HepG2 (cell line): ENCODE data around the gene RBBP8. TPM values are rescaled to one million over a fixed set of nuclear protein-coding genes. Genes with fewer than 3 reads are reported as not detected.

Experiments
- AKAP8 ChIP-seq: sonication (generic); formaldehyde crosslinking; IDR thresholded peaks from 2 replicates; pipeline ENCODE4 v1.5.1; 2020; ENCODE audit warnings: mild to moderate bottlenecking, missing genetic modification reagents
- ATF4 ChIP-seq, 2 experiments: fragments of 450-650 bp in 1 of 2; sonication (generic) in 1 of 2; formaldehyde crosslinking; IDR thresholded peaks; 2 replicates each; pipeline versions ENCODE4 v1.5.0 to v1.8.0; 2020 to 2022; ENCODE audit warnings: mild to moderate bottlenecking in 1 of 2, missing genetic modification reagents in 1 of 2
- GATA4 ChIP-seq: sonication (generic); IDR thresholded peaks from 2 replicates; pipeline ENCODE4 v1.6.1; 2016; ENCODE audit warnings: antibody characterized with exemption, low read depth, borderline replicate concordance
- GFI1 ChIP-seq: sonication (generic); formaldehyde crosslinking; IDR thresholded peaks from 2 replicates; pipeline ENCODE4 v1.5.0; 2020; ENCODE audit warnings: missing genetic modification reagents, mild to moderate bottlenecking, borderline replicate concordance
- HNRNPL ChIP-seq: fragments of 200-400 bp; formaldehyde crosslinking; IDR thresholded peaks from 2 replicates; pipeline ENCODE4 v1.6.1; 2017; ENCODE audit warnings: mild to moderate bottlenecking, low read depth, low read length
- HNRNPUL1 ChIP-seq: fragments of 200-400 bp; formaldehyde crosslinking; IDR thresholded peaks from 2 replicates; pipeline ENCODE4 v1.6.1; 2017; ENCODE audit warnings: low read depth, mild to moderate bottlenecking, low read length, moderate library complexity
- IRX3 ChIP-seq: sonication (generic); formaldehyde crosslinking; IDR thresholded peaks from 2 replicates; pipeline ENCODE4 v1.8.1; 2023; ENCODE audit warnings: mild to moderate bottlenecking, low read depth, missing genetic modification reagents, borderline replicate concordance
- KDM6A ChIP-seq: IDR thresholded peaks from 2 replicates; pipeline ENCODE4 v1.6.1; 2016; ENCODE audit warnings: low read depth
- MAZ ChIP-seq, 2 experiments: sonication (generic) in 1 of 2; formaldehyde crosslinking in 1 of 2; IDR thresholded peaks; 2 replicates each; pipeline versions ENCODE4 v1.5.0 to v1.6.1; 2012 to 2020; ENCODE audit warnings: low read depth in 2 of 2, mild to moderate bottlenecking in 2 of 2, borderline replicate concordance in 1 of 2, improper control_type of control experiment in 1 of 2, low read length in 1 of 2, missing genetic modification reagents in 1 of 2, moderate library complexity in 1 of 2
- MED13 ChIP-seq: sonication (generic); formaldehyde crosslinking; IDR thresholded peaks from 2 replicates; pipeline ENCODE4 v1.5.0; 2020; ENCODE audit warnings: missing genetic modification reagents
- PCBP1 ChIP-seq: fragments of 200-400 bp; formaldehyde crosslinking; IDR thresholded peaks from 2 replicates; pipeline ENCODE4 v1.6.1; 2017; ENCODE audit warnings: mild to moderate bottlenecking, low read depth, low read length, borderline replicate concordance
- POLR2A ChIP-seq, 2 experiments: IDR thresholded peaks; 2 replicates each; pipeline ENCODE4 v1.6.1; 2011; ENCODE audit warnings: low read depth in 2 of 2, low read length in 2 of 2, mild to moderate bottlenecking in 1 of 2, moderate library complexity in 1 of 2; ENCODE audit not compliant: insufficient read depth in 1 of 2
- RARG ChIP-seq: sonication (generic); formaldehyde crosslinking; IDR thresholded peaks from 2 replicates; pipeline ENCODE4 v1.4.0; 2020; ENCODE audit warnings: low read depth, mild to moderate bottlenecking, missing genetic modification reagents
- SNAI1 ChIP-seq: sonication (generic); formaldehyde crosslinking; IDR thresholded peaks from 2 replicates; pipeline ENCODE4 v1.5.0; 2020; ENCODE audit warnings: mild to moderate bottlenecking, missing genetic modification reagents, borderline replicate concordance
- SOX6 ChIP-seq, 2 experiments: fragments of 450-650 bp in 1 of 2; sonication (generic) in 1 of 2; formaldehyde crosslinking in 1 of 2; IDR thresholded peaks; 2 replicates each; pipeline versions ENCODE4 v1.4.0 to v1.6.1; 2017 to 2020; ENCODE audit warnings: antibody characterized with exemption in 1 of 2, mild to moderate bottlenecking in 1 of 2, missing genetic modification reagents in 1 of 2
- TAF1 ChIP-seq: sonication (generic); formaldehyde crosslinking; IDR thresholded peaks from 2 replicates; pipeline ENCODE4 v1.4.0; 2020; ENCODE audit warnings: missing genetic modification reagents
- ZNF251 ChIP-seq: sonication (generic); formaldehyde crosslinking; IDR thresholded peaks from 2 replicates; pipeline ENCODE4 v1.9.0; 2021; ENCODE audit warnings: mild to moderate bottlenecking, missing genetic modification reagents
- ZNF335 ChIP-seq: sonication (generic); formaldehyde crosslinking; IDR thresholded peaks from 2 replicates; pipeline ENCODE4 v1.4.0; 2020; ENCODE audit warnings: missing genetic modification reagents
- ZNF451 ChIP-seq: sonication (generic); formaldehyde crosslinking; IDR thresholded peaks from 2 replicates; pipeline ENCODE4 v1.5.0; 2020; ENCODE audit warnings: mild to moderate bottlenecking, missing genetic modification reagents
- ZNF563 ChIP-seq: sonication (generic); formaldehyde crosslinking; IDR thresholded peaks from 2 replicates; pipeline ENCODE4 v1.8.0; 2022; ENCODE audit warnings: mild to moderate bottlenecking, moderate library complexity, missing genetic modification reagents
- ZNF670 ChIP-seq: sonication (generic); formaldehyde crosslinking; IDR thresholded peaks from 2 replicates; pipeline ENCODE4 v1.8.0; 2022; ENCODE audit warnings: mild to moderate bottlenecking, missing genetic modification reagents, borderline replicate concordance
- ZUFSP ChIP-seq: sonication (generic); formaldehyde crosslinking; IDR thresholded peaks from 2 replicates; pipeline ENCODE4 v1.9.0; 2021; ENCODE audit warnings: missing genetic modification reagents, mild to moderate bottlenecking, borderline replicate concordance
- polyA plus RNA-seq, 8 experiments: library from polyadenylated mRNA; depleted of rRNA in 3 of 8; stranded (reverse) in 7 of 8; unstranded in 1 of 8; fragments of >200 nt; fragmentation: Illumina TruSeq in 4 of 8; extraction: Trizol in 4 of 8; gene quantifications; 2 replicates each; pipeline versions ENCODE4 v1.2.1 to v1.2.3, GENCODE V29; 2011 to 2016; ENCODE audit warnings: low read depth in 4 of 8, missing spikeins in 1 of 8, mixed read lengths in 1 of 8; ENCODE audit not compliant: insufficient read depth in 1 of 8
- total RNA-seq, 5 experiments: library from RNA; depleted of rRNA; stranded (reverse); fragments of >200 nt; fragmentation: Illumina TruSeq; extraction: Trizol; gene quantifications; 2 replicates each; pipeline ENCODE4 v1.2.3, GENCODE V29; 2016; ENCODE audit warnings: low read depth in 1 of 5
- TF ChIP-seq, protein P1 (sequence below), 2 experiments: IDR thresholded peaks; 2 replicates each; pipeline ENCODE4 v1.6.1; 2011 to 2012; ENCODE audit warnings: low read length in 2 of 2, borderline replicate concordance in 1 of 2, low read depth in 1 of 2, mild to moderate bottlenecking in 1 of 2, moderate library complexity in 1 of 2

The RBBP8 gene
- total and polyA plus RNA-seq, 2 of the 13 experiments (the other 11 are each of a cell fraction or from before 2014, with no cell fraction given): 14.2 to 47.4 TPM

DNA sequence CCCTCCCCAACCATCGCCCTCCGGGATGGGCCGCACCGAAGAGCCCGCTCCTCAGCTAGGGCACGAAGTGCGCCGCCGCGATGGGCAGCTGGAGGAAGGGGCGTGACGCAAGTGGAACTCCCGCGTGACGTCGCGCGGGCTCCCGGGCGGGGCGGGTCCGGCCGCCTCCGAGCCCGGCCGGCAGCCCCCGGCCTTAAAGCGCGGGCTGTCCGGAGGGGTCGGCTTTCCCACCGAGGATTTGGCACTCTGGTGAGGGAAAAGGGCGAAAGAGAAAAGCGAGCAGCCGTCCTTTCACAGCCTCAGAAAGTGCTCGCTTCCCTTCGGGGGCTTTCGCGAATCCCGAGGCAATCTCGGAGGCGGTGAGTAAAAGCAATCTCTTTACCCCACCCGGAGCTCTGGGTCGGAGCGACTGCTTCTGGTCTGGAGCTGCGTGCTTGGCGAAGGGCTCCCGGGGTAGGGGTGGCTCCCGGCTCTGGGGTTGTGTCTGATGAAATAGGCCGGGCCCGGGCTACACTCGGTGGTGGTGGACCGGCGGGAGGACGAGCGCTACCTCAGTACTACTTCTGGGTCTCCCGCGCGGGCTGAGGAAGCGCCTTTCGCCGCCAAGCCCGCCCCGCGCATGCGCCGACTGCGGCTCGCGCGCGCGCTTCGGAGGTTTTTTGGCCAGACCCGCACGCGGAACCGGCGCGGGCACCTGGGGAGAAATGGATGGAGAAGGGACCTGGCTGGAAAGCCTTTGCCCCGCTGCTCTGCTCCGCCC lies at the start of gene RBBP8 (continued):
- TF ChIP-seq RARG (CRISPR knock-in tag) (no peak), HNRNPL (no peak), ZNF335 (CRISPR knock-in tag) (no peak), ZNF563 (CRISPR knock-in tag) (peak; percentile 73), AKAP8 (CRISPR knock-in tag) (no peak), MAZ (IDR thresholded peaks at IDR 0.05; ENCODE audit: borderline replicate concordance, low read depth, low read length) (no peak), MAZ (CRISPR knock-in tag; IDR thresholded peaks at IDR 0.05; ENCODE audit: low read depth) (peak; percentile 78; the same call in 1 of the 2 replicates), GFI1 (CRISPR knock-in tag) (0 out of 2 replicates have a peak, but pooled peaks have one; percentile 20), POLR2A (IDR thresholded peaks at IDR 0.05; ENCODE audit: insufficient read depth in 1 of 2, low read depth in 2 of 2, low read length in 2 of 2) (peak; percentile 72 to 83), IRX3 (no peak; the same call in 1 of the 2 replicates), ATF4 (CRISPR knock-in tag; IDR thresholded peaks at IDR 0.05) (peak in 1 of 2 experiments; percentile 76; a peak in 2 of 4 replicates), ZNF251 (CRISPR knock-in tag) (no peak), KDM6A (CRISPR knock-in tag) (no peak), SNAI1 (peak; percentile 78), PCBP1 (no peak), MED13 (CRISPR knock-in tag) (no peak; the same call in 1 of the 2 replicates), ZNF670 (CRISPR knock-in tag) (no peak), HNRNPUL1 (no peak), TAF1 (CRISPR knock-in tag) (no peak; the same call in none of the 2 replicates), ZNF451 (CRISPR knock-in tag) (no peak), ZUFSP (CRISPR knock-in tag) (no peak), GATA4 (0 out of 2 replicates have a peak, but pooled peaks have one; percentile 40), SOX6 (IDR thresholded peaks at IDR 0.05) (no peak), SOX6 (CRISPR knock-in tag; IDR thresholded peaks at IDR 0.05) (peak; percentile 59)
- TF ChIP-seq, protein P1, sequence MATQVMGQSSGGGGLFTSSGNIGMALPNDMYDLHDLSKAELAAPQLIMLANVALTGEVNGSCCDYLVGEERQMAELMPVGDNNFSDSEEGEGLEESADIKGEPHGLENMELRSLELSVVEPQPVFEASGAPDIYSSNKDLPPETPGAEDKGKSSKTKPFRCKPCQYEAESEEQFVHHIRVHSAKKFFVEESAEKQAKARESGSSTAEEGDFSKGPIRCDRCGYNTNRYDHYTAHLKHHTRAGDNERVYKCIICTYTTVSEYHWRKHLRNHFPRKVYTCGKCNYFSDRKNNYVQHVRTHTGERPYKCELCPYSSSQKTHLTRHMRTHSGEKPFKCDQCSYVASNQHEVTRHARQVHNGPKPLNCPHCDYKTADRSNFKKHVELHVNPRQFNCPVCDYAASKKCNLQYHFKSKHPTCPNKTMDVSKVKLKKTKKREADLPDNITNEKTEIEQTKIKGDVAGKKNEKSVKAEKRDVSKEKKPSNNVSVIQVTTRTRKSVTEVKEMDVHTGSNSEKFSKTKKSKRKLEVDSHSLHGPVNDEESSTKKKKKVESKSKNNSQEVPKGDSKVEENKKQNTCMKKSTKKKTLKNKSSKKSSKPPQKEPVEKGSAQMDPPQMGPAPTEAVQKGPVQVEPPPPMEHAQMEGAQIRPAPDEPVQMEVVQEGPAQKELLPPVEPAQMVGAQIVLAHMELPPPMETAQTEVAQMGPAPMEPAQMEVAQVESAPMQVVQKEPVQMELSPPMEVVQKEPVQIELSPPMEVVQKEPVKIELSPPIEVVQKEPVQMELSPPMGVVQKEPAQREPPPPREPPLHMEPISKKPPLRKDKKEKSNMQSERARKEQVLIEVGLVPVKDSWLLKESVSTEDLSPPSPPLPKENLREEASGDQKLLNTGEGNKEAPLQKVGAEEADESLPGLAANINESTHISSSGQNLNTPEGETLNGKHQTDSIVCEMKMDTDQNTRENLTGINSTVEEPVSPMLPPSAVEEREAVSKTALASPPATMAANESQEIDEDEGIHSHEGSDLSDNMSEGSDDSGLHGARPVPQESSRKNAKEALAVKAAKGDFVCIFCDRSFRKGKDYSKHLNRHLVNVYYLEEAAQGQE (IDR thresholded peaks at IDR 0.05; ENCODE audit: borderline replicate concordance in 1 of 2, low read depth in 1 of 2, low read length in 2 of 2): no peak
